MV-4-11 (cell line): ENCODE results near the gene METTL6.
"Not testable (repeated sequence)": the region's sequence is repeated elsewhere in the genome, so short reads cannot be mapped to it uniquely, and the experiment has no call there.

Source experiments
- DNase-seq: peaks from one replicate; lab custom pipeline; 2025; lab: John Stamatoyannopoulos, UW

METTL6 gene

GRCh38 chr3:15450438-15451215, 23.3 kb upstream of the METTL6 start:
- DNase-seq: no peak

GRCh38 chr3:15449489-15450224, 22.3 kb upstream of the METTL6 start:
- DNase-seq: no peak

GRCh38 chr3:15443826-15444524, 16.6 kb upstream of the METTL6 start:
- no peak for DNase-seq

GRCh38 chr3:15440891-15441290, 13.5 kb upstream of the METTL6 start:
- DNase-seq: peak; percentile 89

GRCh38 chr3:15439476-15439875, 12.1 kb upstream of the METTL6 start:
- peak; percentile 34 for DNase-seq

- DNase-seq: peak; percentile 54
Observed at GRCh38 chr3:15438983-15439382, 11.6 kb upstream of the METTL6 start.

- DNase-seq: no peak
Observed at GRCh38 chr3:15436246-15436645, 8.9 kb upstream of the METTL6 start.

GRCh38 chr3:15434756-15435155, 7.4 kb upstream of the METTL6 start:
- no peak for DNase-seq

GRCh38 chr3:15433531-15433930, 6.2 kb upstream of the METTL6 start:
- DNase-seq: no peak

GRCh38 chr3:15431256-15431837, 4.0 kb upstream of the METTL6 start:
- DNase-seq: no peak

GRCh38 chr3:15430624-15431023, 3.3 kb upstream of the METTL6 start:
- no peak for DNase-seq

GRCh38 chr3:15429080-15429479, 1.7 kb upstream of the METTL6 start:
- DNase-seq: no peak

- DNase-seq: peak; percentile 60
Observed at GRCh38 chr3:15428539-15428938, 1.2 kb upstream of the METTL6 start.

- no peak for DNase-seq
Observed at GRCh38 chr3:15427981-15428380, 637 bp upstream of the METTL6 start.

- no peak for DNase-seq
Observed at GRCh38 chr3:15426579-15427118, 695 bp downstream of the METTL6 start.

GRCh38 chr3:15420871-15421270, 6.5 kb downstream of the METTL6 start:
- no peak for DNase-seq

GRCh38 chr3:15410966-15411365, 16.4 kb downstream of the METTL6 start:
- not testable (repeated sequence) for DNase-seq

- no peak for DNase-seq
Observed at GRCh38 chr3:15409774-15410173, 17.6 kb downstream of the METTL6 start.

- peak; percentile 29 for DNase-seq
Observed at GRCh38 chr3:15409239-15409638, 18.1 kb downstream of the METTL6 start.

- DNase-seq: peak; percentile 64
Observed at GRCh38 chr3:15405448-15406050, 21.8 kb downstream of the METTL6 start.

- no peak for DNase-seq
Observed at GRCh38 chr3:15404767-15405166, 22.6 kb downstream of the METTL6 start.

- DNase-seq: no peak
Observed at GRCh38 chr3:15403965-15404364, 23.4 kb downstream of the METTL6 start.
